ENCODE results near the gene EFNA5.

EFNA5 gene

GRCh38 chr5:107640568-107640967 lies 30.2 kb downstream of the EFNA5 start:
- no peak for DNase-seq (ENCODE audit: low read depth in 1 of 2, low spot score in 1 of 2)

DNA sequence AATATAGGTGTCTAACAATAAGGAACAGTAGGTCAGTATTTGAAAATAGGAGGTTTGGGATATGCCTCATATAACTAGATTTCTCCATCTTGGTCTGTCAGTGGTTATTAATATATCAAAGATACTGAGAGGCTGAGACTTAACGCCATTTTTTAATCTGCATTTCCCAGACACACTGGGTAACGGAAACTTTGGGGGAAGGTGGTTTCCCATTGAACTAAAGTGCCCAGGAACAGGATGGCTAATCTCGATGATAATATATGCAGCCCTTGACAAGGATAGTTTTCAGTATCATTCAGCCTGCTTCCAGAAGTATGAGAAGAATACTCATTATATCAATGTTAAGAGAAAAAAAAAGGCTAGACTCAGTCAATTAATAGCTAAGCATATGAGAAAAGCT lies 30.7 kb downstream of the EFNA5 start:
- DNase-seq (ENCODE audit: low read depth in 1 of 2, low spot score in 1 of 2) = no peak

GRCh38 chr5:107636555-107636954 lies 34.2 kb downstream of the EFNA5 start:
- no peak for DNase-seq (ENCODE audit: low read depth in 1 of 2, low spot score in 1 of 2)

DNA sequence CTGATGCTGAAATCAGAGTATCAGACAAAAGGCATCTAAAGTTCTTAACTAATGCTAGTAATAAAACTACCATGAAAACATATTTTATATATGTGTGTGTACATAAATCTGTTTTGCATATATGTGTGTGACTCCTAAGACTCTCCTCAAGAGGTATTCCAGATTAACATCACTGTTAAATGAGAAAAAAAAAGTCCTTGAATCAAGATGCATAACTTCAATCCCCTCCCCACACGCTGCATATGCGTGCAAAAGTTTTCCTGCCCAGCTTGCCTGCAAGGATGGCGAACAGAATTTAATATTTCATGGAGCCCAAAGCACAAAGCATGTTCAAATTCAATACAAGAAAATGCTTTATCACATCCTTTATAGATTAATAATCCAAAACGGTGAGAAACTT lies 34.7 kb downstream of the EFNA5 start:
- no peak for DNase-seq (ENCODE audit: low read depth in 1 of 2, low spot score in 1 of 2)

GRCh38 chr5:107634981-107635848 lies 35.5 kb downstream of the EFNA5 start:
- DNase-seq (ENCODE audit: low read depth in 1 of 2, low spot score in 1 of 2) = no peak

DNA sequence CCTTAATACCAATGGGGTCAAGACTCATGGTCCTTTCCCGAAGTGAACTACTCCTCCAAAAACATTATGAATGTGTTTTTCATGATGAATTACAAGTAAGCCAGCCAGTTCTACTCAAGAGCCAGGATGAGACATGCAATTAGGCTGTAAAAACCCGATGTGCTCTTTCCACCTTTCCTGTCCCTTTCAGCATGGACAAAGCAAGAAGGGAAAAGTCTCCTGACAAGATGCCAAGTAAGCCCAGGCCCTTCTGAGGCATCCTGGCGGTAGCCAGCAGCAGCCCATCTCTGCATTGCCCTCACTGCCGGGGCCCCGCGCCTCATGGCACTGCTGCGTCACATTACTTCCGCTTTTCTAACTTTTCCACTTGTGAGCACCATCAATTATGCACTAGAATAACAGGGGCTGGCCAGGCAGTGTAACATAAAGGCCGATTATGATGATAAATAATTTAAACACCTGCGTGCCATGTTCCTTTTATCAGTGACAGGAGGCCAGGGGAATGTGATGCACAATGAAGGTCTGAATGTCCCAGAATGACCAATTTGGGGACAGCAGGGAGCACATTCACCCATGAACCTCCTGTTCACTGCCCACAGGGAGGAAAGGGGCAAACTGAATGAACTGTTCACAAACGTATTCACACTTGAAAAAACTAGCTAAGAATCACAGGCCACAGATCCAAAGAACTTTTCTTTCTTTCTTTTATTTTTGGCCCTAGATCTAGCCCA lies 37.4 kb downstream of the EFNA5 start:
- DNase-seq (ENCODE audit: low read depth in 1 of 2, low spot score in 1 of 2) = no peak

DNA sequence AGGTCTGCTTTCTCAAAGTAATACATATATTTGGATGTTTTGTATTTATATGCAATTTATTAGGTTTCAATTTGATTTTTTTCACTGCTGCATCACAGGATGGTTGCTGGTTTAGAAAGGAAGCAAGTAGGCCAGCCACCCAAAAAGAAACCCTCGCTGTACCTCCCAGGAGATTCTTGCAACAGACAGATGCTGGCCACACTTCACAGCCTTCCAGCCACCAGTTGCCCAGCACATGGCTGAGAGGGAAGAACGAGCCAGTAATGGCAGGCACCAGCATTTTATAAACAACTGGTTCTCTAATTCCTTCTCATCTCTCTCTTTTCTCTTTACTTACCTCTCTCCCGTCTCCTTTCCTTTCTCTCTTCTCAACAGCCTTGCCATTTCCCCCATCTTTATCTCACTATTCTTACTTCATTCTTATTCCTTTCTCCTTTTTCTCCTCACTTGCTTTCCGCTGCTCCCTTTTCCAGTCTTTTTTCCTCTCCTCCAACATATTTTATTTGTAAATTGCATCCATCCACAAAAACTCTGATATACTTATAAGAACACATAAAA lies 38.9 kb downstream of the EFNA5 start:
- no peak for DNase-seq (ENCODE audit: low read depth in 1 of 2, low spot score in 1 of 2)

GRCh38 chr5:107630184-107630583 lies 40.6 kb downstream of the EFNA5 start:
- DNase-seq (ENCODE audit: low read depth in 1 of 2, low spot score in 1 of 2) = no peak

DNA sequence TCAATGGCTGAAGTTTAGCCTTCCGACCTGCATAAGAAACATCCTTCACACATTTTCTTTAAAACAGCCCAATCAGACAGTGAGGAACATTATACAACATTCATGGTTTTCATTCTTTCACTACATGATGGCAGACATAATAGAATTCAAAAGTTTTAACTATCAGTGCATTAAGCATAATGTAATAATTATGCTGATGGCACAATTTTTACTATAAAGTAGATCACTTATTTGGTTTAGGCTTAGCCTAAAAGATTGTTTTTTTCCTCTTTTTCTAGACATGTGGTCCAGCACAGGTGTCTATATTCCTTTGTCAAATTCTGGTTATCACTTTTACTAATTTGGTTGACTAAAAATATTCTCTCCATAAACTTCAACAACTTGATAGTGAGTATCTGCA lies 46.5 kb downstream of the EFNA5 start:
- DNase-seq (ENCODE audit: low read depth in 1 of 2, low spot score in 1 of 2) = no peak

- DNase-seq (ENCODE audit: low read depth in 1 of 2, low spot score in 1 of 2) = no peak
These were observed 49.6 kb downstream of the EFNA5 start for GRCh38 chr5:107621089-107621488.

DNA sequence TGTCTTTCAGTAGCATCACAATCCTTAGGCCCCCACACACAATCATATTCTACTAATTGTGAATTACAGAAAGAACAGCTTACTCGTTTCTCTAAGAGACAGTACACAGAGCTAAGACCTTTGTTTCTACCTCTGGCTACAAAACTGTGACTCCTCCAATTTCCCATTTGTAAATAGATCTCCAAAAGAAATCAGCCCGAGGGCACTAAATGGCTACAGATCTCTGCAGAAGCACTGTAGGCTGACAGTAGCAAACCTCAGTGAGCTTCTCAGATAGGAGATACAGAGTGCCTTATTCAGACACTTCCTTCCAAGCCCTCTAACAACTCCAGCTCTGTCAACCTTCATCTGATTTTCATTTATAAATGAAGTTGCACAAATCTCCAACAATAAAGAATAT lies 51.0 kb downstream of the EFNA5 start:
- DNase-seq (ENCODE audit: low read depth in 1 of 2, low spot score in 1 of 2) = no peak

DNA sequence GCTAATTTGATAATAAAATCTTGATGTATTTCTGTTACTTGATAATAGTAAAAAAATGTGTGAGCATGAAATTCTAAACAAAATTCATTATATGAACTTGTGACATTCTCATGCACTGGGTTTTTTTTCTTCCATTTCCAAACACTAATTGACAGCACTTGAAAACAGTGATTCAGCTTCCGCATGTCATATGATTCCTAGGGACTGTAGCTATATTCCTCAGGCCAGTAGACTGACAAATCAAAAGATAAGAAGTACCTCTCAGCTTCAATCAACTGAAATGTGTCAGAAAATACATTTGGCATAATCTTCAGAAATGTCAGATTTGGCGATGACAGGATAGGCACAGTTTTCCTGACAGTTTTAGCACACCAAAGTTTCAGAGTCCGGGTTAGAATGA lies 52.5 kb downstream of the EFNA5 start:
- no peak for DNase-seq (ENCODE audit: low read depth in 1 of 2, low spot score in 1 of 2)

GRCh38 chr5:107617052-107617451 lies 53.7 kb downstream of the EFNA5 start:
- no peak for DNase-seq (ENCODE audit: low read depth in 1 of 2, low spot score in 1 of 2)

GRCh38 chr5:107616213-107616612 lies 54.5 kb downstream of the EFNA5 start:
- DNase-seq (ENCODE audit: low read depth in 1 of 2, low spot score in 1 of 2) = no peak

DNA sequence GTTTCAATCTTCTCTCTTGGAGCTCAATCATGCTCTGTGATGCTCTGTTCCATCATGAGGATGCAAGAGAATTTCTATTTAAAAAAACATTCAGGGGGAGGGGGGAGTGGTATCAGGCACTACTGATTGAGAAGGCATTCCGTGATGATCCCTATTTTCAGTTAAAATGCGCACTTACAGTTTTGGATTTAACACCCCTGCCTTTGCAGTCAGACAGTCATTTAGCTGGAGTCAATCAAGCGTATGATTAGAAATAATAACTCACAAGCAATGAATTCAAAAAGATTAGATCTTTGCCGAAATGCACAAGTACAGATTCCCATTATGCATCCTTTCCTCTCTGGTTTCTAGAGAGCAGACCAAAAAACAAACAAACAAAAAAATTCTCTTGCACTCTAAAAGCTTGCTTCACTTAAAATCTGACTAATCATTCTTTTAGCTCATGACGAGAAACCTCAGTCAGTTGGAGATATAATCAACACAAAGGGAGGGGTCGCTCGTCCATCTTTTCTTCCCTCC lies 55.4 kb downstream of the EFNA5 start:
- DNase-seq (ENCODE audit: low read depth in 1 of 2, low spot score in 1 of 2) = no peak

DNA sequence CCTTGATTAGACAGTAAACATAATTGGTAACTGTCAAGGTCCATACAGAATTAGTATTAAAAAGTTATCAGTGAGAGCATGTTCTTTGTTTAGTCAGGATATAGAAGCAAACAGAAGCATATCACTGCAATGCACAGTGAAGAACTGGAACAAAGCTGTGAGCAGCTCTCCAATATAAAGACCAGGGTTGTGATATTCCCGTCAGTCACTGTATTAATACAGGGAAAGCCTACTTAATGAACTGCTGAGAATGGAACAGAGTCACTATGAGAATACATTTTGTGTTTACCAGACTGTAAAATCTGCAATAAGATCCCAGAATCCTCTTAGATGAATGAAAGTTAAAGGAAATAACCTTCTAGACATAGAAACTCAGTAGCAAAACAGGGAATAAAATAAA lies 58.2 kb downstream of the EFNA5 start:
- DNase-seq (ENCODE audit: low read depth in 1 of 2, low spot score in 1 of 2) = no peak

GRCh38 chr5:107610798-107611197 lies 59.9 kb downstream of the EFNA5 start:
- no peak for DNase-seq (ENCODE audit: low read depth in 1 of 2, low spot score in 1 of 2)

- no peak for DNase-seq (ENCODE audit: low read depth in 1 of 2, low spot score in 1 of 2)
These were observed 62.9 kb downstream of the EFNA5 start for GRCh38 chr5:107607671-107608345.

GRCh38 chr5:107607196-107607595 lies 63.5 kb downstream of the EFNA5 start:
- no peak for DNase-seq (ENCODE audit: low read depth in 1 of 2, low spot score in 1 of 2)

DNA sequence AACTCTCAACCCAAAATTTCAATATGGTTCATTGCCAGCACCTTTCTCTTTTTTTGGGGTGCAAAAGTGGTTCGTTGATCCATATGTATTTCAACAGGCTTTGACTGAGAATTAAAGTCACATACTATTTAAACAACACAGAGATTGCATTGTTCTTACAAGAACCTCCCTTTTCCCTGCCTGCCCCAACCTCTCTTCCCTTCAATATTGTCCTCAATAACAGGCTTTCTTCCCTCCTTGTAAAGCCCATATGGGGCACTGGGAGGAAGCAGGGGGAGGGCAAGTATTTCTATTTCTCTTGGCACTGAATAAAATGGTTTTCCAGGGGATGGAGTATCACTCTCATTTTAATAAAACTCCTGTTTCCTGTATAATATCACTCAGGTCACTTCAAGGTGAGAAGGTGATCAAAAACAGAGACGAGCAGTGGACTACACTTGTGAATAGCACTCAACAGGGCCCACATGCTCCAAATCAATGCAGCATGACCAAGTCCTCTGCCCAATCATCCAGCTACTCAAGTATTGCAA lies 65.1 kb downstream of the EFNA5 start:
- DNase-seq (ENCODE audit: low read depth in 1 of 2, low spot score in 1 of 2) = no peak

- no peak for DNase-seq (ENCODE audit: low read depth in 1 of 2, low spot score in 1 of 2)
These were observed 65.7 kb downstream of the EFNA5 start for GRCh38 chr5:107604990-107605389.
